ENCODE data around the gene SEC24B. TPM values are rescaled to one million over a fixed set of nuclear protein-coding genes. Genes with fewer than 3 reads are reported as not detected.

The SEC24B gene
- total RNA-seq, 1 experiment from 2014 or later: 27.1 TPM

DNA sequence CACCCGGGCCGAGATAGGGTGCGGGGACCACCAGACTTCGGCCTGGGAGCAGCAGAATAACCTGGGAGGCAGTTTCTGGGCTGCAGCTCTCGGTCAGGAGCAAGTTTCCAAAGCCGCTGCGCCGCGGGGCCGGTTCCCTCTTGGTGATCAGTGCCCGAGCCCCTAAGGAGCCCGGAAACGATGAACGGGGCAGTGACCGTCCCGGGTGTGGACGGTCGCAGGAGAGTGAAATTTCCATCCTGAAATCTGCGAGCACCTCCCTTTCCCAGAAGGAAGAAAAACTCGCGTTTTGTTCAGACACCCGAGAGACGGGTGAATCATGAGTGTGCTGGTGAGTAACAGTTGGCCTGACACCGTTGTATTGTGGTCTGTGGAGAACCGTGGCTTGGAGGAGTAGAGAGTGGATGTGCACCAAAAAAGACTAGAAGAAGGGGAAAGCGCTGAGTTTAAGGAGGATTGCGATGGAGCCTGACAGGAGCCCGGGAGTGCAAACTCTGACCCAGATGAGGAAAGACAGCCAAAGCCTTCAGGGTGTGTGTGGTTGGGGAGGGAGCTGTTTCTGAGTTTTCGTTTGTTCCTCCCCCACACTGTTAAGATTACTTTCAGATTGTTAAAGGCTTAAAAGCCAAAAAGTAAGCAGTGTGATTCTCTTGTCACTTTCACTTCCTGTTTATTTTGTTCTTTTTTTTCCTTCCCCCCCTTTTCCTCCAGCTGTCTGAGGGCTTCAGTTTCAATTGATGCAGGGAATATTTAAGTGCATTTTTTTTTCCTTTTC lies 127.3 kb downstream of the SEC24B start:
- Histone ChIP-seq H3K4me2 (ENCODE audit: insufficient read depth, insufficient read length, low read length) (peak overlapping the region; percentile 98), H2BK120ac (ENCODE audit: low read depth, low read length, poor library complexity, severe bottlenecking) (no peak overlapping the region), H4K5ac (ENCODE audit: insufficient read length, low read depth, low read length) (no peak overlapping the region), H3K23ac (ENCODE audit: insufficient read length, low read depth, low read length) (no peak overlapping the region), H3T11ph (ENCODE audit: low read length) (no peak overlapping the region), H3K4ac (ENCODE audit: low read depth, low read length) (no peak overlapping the region), H4K20me1 (ENCODE audit: control insufficient read depth, insufficient read depth, insufficient read length) (no peaks in the 10 kb centered on the region), H3K79me2 (ENCODE audit: insufficient read depth, low read length) (no peaks in the 10 kb centered on the region), H3K9ac (ENCODE audit: extremely low read depth, insufficient read length, low read length) (peak overlapping the region; percentile 49), H2BK12ac (ENCODE audit: insufficient read length, low read depth, low read length) (no peak overlapping the region), H4K8ac (replicated peaks; ENCODE audit: insufficient read length, low read depth, low read length) (no peak overlapping the region), H2AK5ac (ENCODE audit: insufficient read length, low read length) (no peak overlapping the region), H3K4me1 (ENCODE audit: insufficient read depth, low read length) (no peaks in the 10 kb centered on the region), H3K27ac (ENCODE audit: insufficient read length, low read depth, low read length) (no peak overlapping the region), H2AFZ (ENCODE audit: low read length) (no peak overlapping the region), H3K23me2 (ENCODE audit: insufficient read length, low read depth, low read length, poor library complexity, severe bottlenecking) (peaks cover 15% of the 10 kb centered on the region), H3K56ac (ENCODE audit: insufficient read length, low read depth, low read length) (no peak overlapping the region), H2BK5ac (ENCODE audit: insufficient read length, low read length) (no peak overlapping the region), H3K79me1 (ENCODE audit: insufficient read depth, low read depth, low read length, poor library complexity, severe bottlenecking) (no peaks in the 10 kb centered on the region), H3K27me3 (ENCODE audit: insufficient read depth, low read length) (no peaks in the 10 kb centered on the region), H3K14ac (ENCODE audit: insufficient read depth, low read length) (peak overlapping the region; percentile 90), H3K18ac (ENCODE audit: insufficient read length, low read depth, low read length) (no peak overlapping the region), H3K9me3 (ENCODE audit: control insufficient read depth, low read depth, low read length) (no peaks in the 10 kb centered on the region), H2BK15ac (ENCODE audit: low read depth, low read length) (no peak overlapping the region), H4K91ac (ENCODE audit: insufficient read length, low read depth, low read length) (no peak overlapping the region), H2BK20ac (ENCODE audit: low read depth, low read length, poor library complexity, severe bottlenecking) (no peak overlapping the region)
- Mint-ChIP-seq H3K4me1 (peaks cover 14 to 21% of the 10 kb centered on the region in 2 experiments), H3K36me3 (ENCODE audit: insufficient read depth in 1 of 3, low read depth in 3 of 3) (peaks cover 2 to 11% (median 8%) of the 10 kb centered on the region in 3 experiments; a peak in 6 of 7 replicates), H3K9me3 (peaks cover 2 to 6% of the 10 kb centered on the region in 2 experiments; a peak in 2 of 5 replicates), H3K27me3 (ENCODE audit: low read depth) (peaks cover 5% of the 10 kb centered on the region), H3K4me3 (peak overlapping the region; percentile 79 to 90), H3K27ac (peak overlapping the region in 2 of 3 experiments; percentile 15 to 40; a peak in 3 of 7 replicates)
- DNase-seq: peak; percentile 53
- WGBS (ENCODE audit: extremely low coverage, insufficient read length, low lambda C conversion rate): no CpG with 5 or more reads among the region's 29 CpGs
- TF ChIP-seq, protein P1, sequence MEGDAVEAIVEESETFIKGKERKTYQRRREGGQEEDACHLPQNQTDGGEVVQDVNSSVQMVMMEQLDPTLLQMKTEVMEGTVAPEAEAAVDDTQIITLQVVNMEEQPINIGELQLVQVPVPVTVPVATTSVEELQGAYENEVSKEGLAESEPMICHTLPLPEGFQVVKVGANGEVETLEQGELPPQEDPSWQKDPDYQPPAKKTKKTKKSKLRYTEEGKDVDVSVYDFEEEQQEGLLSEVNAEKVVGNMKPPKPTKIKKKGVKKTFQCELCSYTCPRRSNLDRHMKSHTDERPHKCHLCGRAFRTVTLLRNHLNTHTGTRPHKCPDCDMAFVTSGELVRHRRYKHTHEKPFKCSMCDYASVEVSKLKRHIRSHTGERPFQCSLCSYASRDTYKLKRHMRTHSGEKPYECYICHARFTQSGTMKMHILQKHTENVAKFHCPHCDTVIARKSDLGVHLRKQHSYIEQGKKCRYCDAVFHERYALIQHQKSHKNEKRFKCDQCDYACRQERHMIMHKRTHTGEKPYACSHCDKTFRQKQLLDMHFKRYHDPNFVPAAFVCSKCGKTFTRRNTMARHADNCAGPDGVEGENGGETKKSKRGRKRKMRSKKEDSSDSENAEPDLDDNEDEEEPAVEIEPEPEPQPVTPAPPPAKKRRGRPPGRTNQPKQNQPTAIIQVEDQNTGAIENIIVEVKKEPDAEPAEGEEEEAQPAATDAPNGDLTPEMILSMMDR (conservative IDR thresholded peaks at IDR 0.05): no peak

All from H9 (cell line).